HEK293 (cell line): Measurements from ENCODE around the gene GPRASP2.

ENCODE experiments used
- CTCF ChIA-PET: fragments of 350-600 bp; formaldehyde crosslinking; extraction: SDS; loops from one replicate; lab custom pipeline; 2021; ENCODE audit warnings: antibody characterized with exemption; lab: Yijun Ruan, JAX
- POLR2A ChIA-PET: fragments of 300-600 bp; formaldehyde crosslinking; extraction: SDS; loops from one replicate; lab custom pipeline; 2020; ENCODE audit warnings: antibody characterized with exemption, inconsistent platforms; lab: Yijun Ruan, JAX
- H3K27ac ChIP-seq: fragments of 200-500 bp; sonication (Bioruptor generic); 2 replicates; pipeline ENCODE4 v1.5.1; 2014; ENCODE audit warnings: low read depth, low read length, control low read depth, inconsistent platforms; ENCODE audit errors: extremely low read depth
- H3K36me3 ChIP-seq, 2 experiments: fragments of 200-500 bp in 1 of 2; sonication (Bioruptor generic) in 1 of 2; 1 replicate in 1 of 2; 2 replicates in 1 of 2; pipeline ENCODE4 v1.5.1; 2014 to 2017; ENCODE audit warnings: inconsistent platforms in 2 of 2, low read length in 2 of 2; ENCODE audit not compliant: control insufficient read depth in 2 of 2, insufficient read depth in 1 of 2
- H3K4me1 ChIP-seq: fragments of 200-500 bp; sonication (Bioruptor generic); 2 replicates; pipeline ENCODE4 v1.5.1; 2014; ENCODE audit warnings: mild to moderate bottlenecking, low read length, inconsistent platforms; ENCODE audit not compliant: control insufficient read depth, insufficient read depth
- H3K4me3 ChIP-seq: 2 replicates; pipeline ENCODE4 v1.5.1; 2011; ENCODE audit warnings: low read depth, mild to moderate bottlenecking, control low read depth, low read length, moderate library complexity
- H3K9me3 ChIP-seq: fragments of 200-500 bp; sonication (Bioruptor generic); 2 replicates; pipeline ENCODE4 v1.5.1; 2014; ENCODE audit warnings: low read depth, low read length, inconsistent platforms; ENCODE audit not compliant: control insufficient read depth, insufficient read depth
- INSM2 ChIP-seq: fragments of 450-650 bp; formaldehyde crosslinking; IDR thresholded peaks from 2 replicates; pipeline ENCODE4 v1.5.1; 2016; ENCODE audit warnings: missing biosample characterization, missing genetic modification characterization
- MZF1 ChIP-seq: fragments of 450-650 bp; formaldehyde crosslinking; IDR thresholded peaks from 2 replicates; pipeline ENCODE4 v1.5.1; 2017; ENCODE audit warnings: missing biosample characterization, missing genetic modification characterization, borderline replicate concordance
- OVOL3 ChIP-seq: fragments of 450-650 bp; formaldehyde crosslinking; IDR thresholded peaks from 2 replicates; pipeline ENCODE4 v1.5.1; 2016; ENCODE audit warnings: missing biosample characterization, missing genetic modification characterization
- RBAK ChIP-seq: fragments of 450-650 bp; formaldehyde crosslinking; IDR thresholded peaks from 2 replicates; pipeline ENCODE4 v1.5.1; 2016; ENCODE audit warnings: missing biosample characterization, missing genetic modification characterization
- SP7 ChIP-seq: fragments of 450-650 bp; formaldehyde crosslinking; IDR thresholded peaks from 2 replicates; pipeline ENCODE4 v1.5.1; 2016; ENCODE audit warnings: missing biosample characterization, missing genetic modification characterization
- ZBTB20 ChIP-seq: fragments of 450-650 bp; formaldehyde crosslinking; IDR thresholded peaks from 2 replicates; pipeline ENCODE4 v1.5.1; 2016; ENCODE audit warnings: missing biosample characterization, missing genetic modification characterization
- ZBTB49 ChIP-seq: fragments of 450-650 bp; formaldehyde crosslinking; IDR thresholded peaks from 2 replicates; pipeline ENCODE4 v1.5.1; 2016; ENCODE audit warnings: missing biosample characterization, missing genetic modification characterization, low read depth
- ZBTB6 ChIP-seq: fragments of 450-650 bp; formaldehyde crosslinking; IDR thresholded peaks from 2 replicates; pipeline ENCODE4 v1.5.1; 2017; ENCODE audit warnings: missing biosample characterization, missing genetic modification characterization
- ZNF114 ChIP-seq: fragments of 450-650 bp; formaldehyde crosslinking; IDR thresholded peaks from 2 replicates; pipeline ENCODE4 v1.5.0; 2017; ENCODE audit warnings: missing biosample characterization, missing genetic modification characterization
- ZNF133 ChIP-seq: fragments of 450-650 bp; formaldehyde crosslinking; IDR thresholded peaks from 2 replicates; pipeline ENCODE4 v1.5.1; 2016; ENCODE audit warnings: missing biosample characterization, missing genetic modification characterization
- ZNF155 ChIP-seq: fragments of 450-650 bp; formaldehyde crosslinking; IDR thresholded peaks from 2 replicates; pipeline ENCODE4 v1.5.1; 2016; ENCODE audit warnings: missing biosample characterization, missing genetic modification characterization
- ZNF18 ChIP-seq: fragments of 450-650 bp; formaldehyde crosslinking; IDR thresholded peaks from 2 replicates; pipeline ENCODE4 v1.5.1; 2016; ENCODE audit warnings: missing biosample characterization, missing genetic modification characterization
- ZNF391 ChIP-seq: fragments of 450-650 bp; formaldehyde crosslinking; IDR thresholded peaks from 2 replicates; pipeline ENCODE4 v1.5.1; 2016; ENCODE audit warnings: low read depth, missing biosample characterization, missing genetic modification characterization, borderline replicate concordance
- ZNF501 ChIP-seq: fragments of 450-650 bp; formaldehyde crosslinking; IDR thresholded peaks from 2 replicates; pipeline ENCODE4 v1.5.1; 2016; ENCODE audit warnings: missing biosample characterization, missing genetic modification characterization
- ZNF510 ChIP-seq: fragments of 450-650 bp; formaldehyde crosslinking; IDR thresholded peaks from 2 replicates; pipeline ENCODE4 v1.5.1; 2018; ENCODE audit warnings: mild to moderate bottlenecking, missing genetic modification characterization, missing biosample characterization; ENCODE audit not compliant: insufficient replicate concordance
- ZNF596 ChIP-seq: fragments of 450-650 bp; IDR thresholded peaks from 2 replicates; pipeline ENCODE4 v1.5.0; 2018; ENCODE audit warnings: missing biosample characterization, mild to moderate bottlenecking, missing genetic modification characterization, moderate library complexity
- ZNF660 ChIP-seq: fragments of 450-650 bp; IDR thresholded peaks from 2 replicates; pipeline ENCODE4 v1.5.1; 2018; ENCODE audit warnings: missing biosample characterization, mild to moderate bottlenecking, missing genetic modification characterization
- ZNF692 ChIP-seq: fragments of 450-650 bp; formaldehyde crosslinking; IDR thresholded peaks from 2 replicates; pipeline ENCODE4 v1.5.1; 2016; ENCODE audit warnings: missing biosample characterization, missing genetic modification characterization

GPRASP2 gene

GRCh38 chrX:102696306-102696705 is 15.9 kb upstream of the GPRASP2 start:
- no peaks in the 10 kb centered on the region for H3K36me3 ChIP-seq
- no peak overlapping the region for H3K27ac ChIP-seq
- H3K4me3 ChIP-seq: no peak overlapping the region
- POLR2A ChIA-PET: no interaction called here
- CTCF ChIA-PET: no interaction called here
- no peaks in the 10 kb centered on the region for H3K9me3 ChIP-seq
- H3K4me1 ChIP-seq: no peaks in the 10 kb centered on the region
- TF ChIP-seq ZNF391 (tag by site-specific recombination) (no peak), OVOL3 (tag by site-specific recombination) (no peak), SP7 (tag by site-specific recombination) (no peak), MZF1 (tag by site-specific recombination) (no peak), ZNF114 (tag by site-specific recombination) (no peak), ZNF692 (tag by site-specific recombination) (no peak), ZNF510 (tag by site-specific recombination) (no peak)
- TF ChIP-seq, all 188 proteins: peak for 0

GRCh38 chrX:102697494-102697893 is 14.8 kb upstream of the GPRASP2 start:
- no peak overlapping the region for H3K27ac ChIP-seq
- no peaks in the 10 kb centered on the region for H3K4me1 ChIP-seq
- H3K36me3 ChIP-seq: no peaks in the 10 kb centered on the region
- POLR2A ChIA-PET: no interaction called here
- H3K9me3 ChIP-seq: no peaks in the 10 kb centered on the region
- TF ChIP-seq RBAK (tag by site-specific recombination) (no peak), ZNF501 (tag by site-specific recombination) (no peak), ZNF155 (tag by site-specific recombination) (no peak), ZNF660 (tag by site-specific recombination) (no peak), INSM2 (tag by site-specific recombination) (no peak), ZBTB49 (tag by site-specific recombination) (no peak), ZNF596 (tag by site-specific recombination) (no peak), ZBTB20 (no peak), ZNF133 (no peak), ZNF18 (tag by site-specific recombination) (no peak), ZBTB6 (tag by site-specific recombination) (no peak)
- CTCF ChIA-PET: no interaction called here
- no peak overlapping the region for H3K4me3 ChIP-seq
